ENCODE results near the gene FEV. TPM values are rescaled to one million over a fixed set of nuclear protein-coding genes. Genes with fewer than 3 reads are reported as not detected.

The FEV gene
- total and polyA plus RNA-seq, 10 donors, result not detected

GRCh38 chr2:218999021-218999880 lies 14.3 kb upstream of the FEV start:
- H3K9me3 ChIP-seq, result no peaks in the 10 kb centered on the region
- no peak overlapping the region for H3K4me3 ChIP-seq
- DNase-seq, result no peak
- intact Hi-C loops (cut with DNase I; ENCODE audit: low total_unique reads), result no loop called here
- TF ChIP-seq POLR2A (IDR thresholded peaks at IDR 0.05) (no peak), POLR2AphosphoS5 (IDR thresholded peaks at IDR 0.05) (no peak)
- TF ChIP-seq, protein P1, sequence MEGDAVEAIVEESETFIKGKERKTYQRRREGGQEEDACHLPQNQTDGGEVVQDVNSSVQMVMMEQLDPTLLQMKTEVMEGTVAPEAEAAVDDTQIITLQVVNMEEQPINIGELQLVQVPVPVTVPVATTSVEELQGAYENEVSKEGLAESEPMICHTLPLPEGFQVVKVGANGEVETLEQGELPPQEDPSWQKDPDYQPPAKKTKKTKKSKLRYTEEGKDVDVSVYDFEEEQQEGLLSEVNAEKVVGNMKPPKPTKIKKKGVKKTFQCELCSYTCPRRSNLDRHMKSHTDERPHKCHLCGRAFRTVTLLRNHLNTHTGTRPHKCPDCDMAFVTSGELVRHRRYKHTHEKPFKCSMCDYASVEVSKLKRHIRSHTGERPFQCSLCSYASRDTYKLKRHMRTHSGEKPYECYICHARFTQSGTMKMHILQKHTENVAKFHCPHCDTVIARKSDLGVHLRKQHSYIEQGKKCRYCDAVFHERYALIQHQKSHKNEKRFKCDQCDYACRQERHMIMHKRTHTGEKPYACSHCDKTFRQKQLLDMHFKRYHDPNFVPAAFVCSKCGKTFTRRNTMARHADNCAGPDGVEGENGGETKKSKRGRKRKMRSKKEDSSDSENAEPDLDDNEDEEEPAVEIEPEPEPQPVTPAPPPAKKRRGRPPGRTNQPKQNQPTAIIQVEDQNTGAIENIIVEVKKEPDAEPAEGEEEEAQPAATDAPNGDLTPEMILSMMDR (IDR thresholded peaks at IDR 0.05 in 8 of 11, conservative IDR thresholded peaks at IDR 0.05 in 3 of 11), result no peak
- WGBS, 5 donors, result 28 to 51% (median 43%) methylated on average over 5 to 10 of the region's 10 CpGs
- no peak overlapping the region for H3K27ac ChIP-seq
- no peaks in the 10 kb centered on the region for H3K36me3 ChIP-seq
- peaks cover 15 to 100% (median 84%) of the 10 kb centered on the region in 7 donors for H3K27me3 ChIP-seq (replicated peaks in 1 of 7)
- H3K4me1 ChIP-seq, result peaks cover 26 to 44% (median 36%) of the 10 kb centered on the region in 6 donors

DNA sequence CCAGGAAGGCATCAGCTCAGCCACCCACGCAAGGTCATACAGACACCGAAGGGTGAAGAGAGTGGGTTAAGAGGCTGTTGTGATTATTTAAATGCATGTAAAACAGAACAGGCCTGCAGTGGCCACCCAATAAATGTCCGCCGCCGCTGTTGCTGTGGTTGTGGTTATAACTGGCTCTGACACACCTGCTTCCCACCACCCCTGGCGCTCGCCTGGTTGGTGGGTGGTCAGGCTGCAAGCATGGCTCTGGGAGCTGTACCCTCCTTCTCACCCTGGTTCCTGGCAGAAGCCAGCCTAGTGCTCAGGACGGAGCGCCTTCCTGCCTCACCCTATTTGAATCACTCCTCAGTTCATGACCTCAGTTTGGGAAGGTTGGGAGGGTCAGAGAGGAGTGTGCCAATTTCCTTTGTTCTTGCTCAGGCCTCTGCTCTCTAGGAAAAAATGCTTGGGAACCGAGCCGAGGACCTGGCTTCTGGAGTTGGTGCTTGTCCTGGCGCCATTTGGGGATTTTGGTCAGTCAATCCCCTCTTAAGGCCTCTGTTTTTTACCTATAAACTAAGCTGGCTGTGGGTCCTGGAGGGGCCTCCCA lies 13.5 kb upstream of the FEV start:
- intact Hi-C loops (cut with DNase I; ENCODE audit: low total_unique reads), result no loop called here
- Histone ChIP-seq H3K9me3 (no peaks in the 10 kb centered on the region), H3K4me3 (no peak overlapping the region), H3K36me3 (no peaks in the 10 kb centered on the region), H3K4me1 (peaks cover 32 to 50% (median 42%) of the 10 kb centered on the region in 6 donors), H3K27ac (no peak overlapping the region), H3K27me3 (replicated peaks in 1 of 7) (peaks cover 20 to 100% (median 84%) of the 10 kb centered on the region in 7 donors)
- no peak for TF ChIP-seq POLR2AphosphoS5 (IDR thresholded peaks at IDR 0.05)
- TF ChIP-seq, protein P1 (IDR thresholded peaks at IDR 0.05 in 8 of 11, conservative IDR thresholded peaks at IDR 0.05 in 3 of 11), result no peak
- TF ChIP-seq POLR2A (IDR thresholded peaks at IDR 0.05), result no peak
- whole genome bisulfite sequencing, 5 donors, result 51 to 62% (median 59%) methylated on average over 12 of the region's 12 CpGs
- DNase-seq, result no peak

DNA sequence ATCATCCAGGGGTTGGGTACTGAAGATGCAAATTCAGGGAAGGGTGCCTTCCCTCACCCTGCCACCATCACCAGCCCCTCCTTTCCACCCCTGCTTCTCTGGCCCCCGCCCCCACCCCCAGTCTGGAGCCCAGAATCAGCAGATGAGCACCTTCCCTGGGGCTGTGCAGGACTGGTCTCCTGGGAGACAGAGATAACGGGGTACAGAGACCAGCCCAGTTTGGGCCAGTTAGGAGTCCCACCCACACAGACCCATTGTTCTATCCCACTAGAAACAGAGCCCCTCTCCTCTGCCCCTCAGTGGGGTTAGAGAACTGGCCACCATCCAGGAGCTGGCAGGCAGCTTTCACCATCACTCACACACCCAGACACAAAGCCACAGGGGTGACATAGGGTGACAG lies 12.7 kb upstream of the FEV start:
- intact Hi-C loops (cut with DNase I; ENCODE audit: low total_unique reads), result no loop called here
- Histone ChIP-seq H3K27me3 (replicated peaks in 1 of 7) (peaks cover 24 to 100% (median 84%) of the 10 kb centered on the region in 7 donors), H3K36me3 (no peaks in the 10 kb centered on the region), H3K4me1 (peaks cover 33 to 50% (median 42%) of the 10 kb centered on the region in 6 donors), H3K4me3 (no peak overlapping the region), H3K27ac (no peak overlapping the region), H3K9me3 (no peaks in the 10 kb centered on the region)
- TF ChIP-seq, protein P1 (IDR thresholded peaks at IDR 0.05 in 8 of 11, conservative IDR thresholded peaks at IDR 0.05 in 3 of 11), result no peak
- no peak for TF ChIP-seq POLR2AphosphoS5 (IDR thresholded peaks at IDR 0.05)
- no peak for TF ChIP-seq POLR2A (IDR thresholded peaks at IDR 0.05)
- WGBS, 5 donors, result 27 to 88% (median 40%) methylated on average over 1 to 2 of the region's 2 CpGs
- DNase-seq, result no peak

DNA sequence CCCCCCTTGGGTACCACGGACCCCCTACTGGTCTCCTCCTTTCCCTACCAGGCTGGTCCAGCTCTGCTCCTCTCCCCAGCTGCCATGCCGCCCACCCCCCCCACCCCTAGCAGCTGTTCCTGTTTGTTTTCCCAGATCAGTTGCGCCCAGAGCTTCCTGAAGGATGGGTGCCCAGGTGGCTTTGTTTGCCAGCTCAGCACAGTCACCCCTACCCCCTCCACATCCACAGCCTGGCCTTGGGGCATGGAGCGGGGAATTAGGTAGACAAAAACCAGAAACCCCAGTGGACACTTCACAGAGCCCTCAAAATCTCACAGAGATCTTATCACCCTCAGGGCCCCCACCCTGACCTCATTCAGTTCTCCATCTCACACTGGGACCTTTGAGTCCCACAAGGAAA lies 12.0 kb upstream of the FEV start:
- no peaks in the 10 kb centered on the region for H3K9me3 ChIP-seq
- DNase-seq, result no peak
- H3K27me3 ChIP-seq (replicated peaks in 1 of 7), result peaks cover 16 to 100% (median 84%) of the 10 kb centered on the region in 7 donors
- TF ChIP-seq POLR2AphosphoS5 (IDR thresholded peaks at IDR 0.05), result no peak
- TF ChIP-seq, protein P1 (IDR thresholded peaks at IDR 0.05 in 8 of 11, conservative IDR thresholded peaks at IDR 0.05 in 3 of 11), result no peak
- no peak for TF ChIP-seq POLR2A (IDR thresholded peaks at IDR 0.05)
- intact Hi-C loops (cut with DNase I; ENCODE audit: low total_unique reads), result no loop called here
- H3K36me3 ChIP-seq, result no peaks in the 10 kb centered on the region
- WGBS, 5 donors, result 37 to 61% (median 50%) methylated on average over 3 to 4 of the region's 4 CpGs
- no peak overlapping the region for H3K27ac ChIP-seq
- peaks cover 25 to 48% (median 36%) of the 10 kb centered on the region in 6 donors for H3K4me1 ChIP-seq
- no peak overlapping the region for H3K4me3 ChIP-seq
